Omental fat pad (tissue), 4 donors: Measurements from ENCODE around the gene UBQLN1. TPM values are rescaled to one million over a fixed set of nuclear protein-coding genes. Genes with fewer than 3 reads are reported as not detected.
"Not testable (repeated sequence)": the region's sequence is repeated elsewhere in the genome, so short reads cannot be mapped to it uniquely, and the experiment has no call there.

ENCODE experiments used
- ATAC-seq: fragments of 150-250 bp; one replicate; pipeline ENCODE4 v1.9.1; 2016; ENCODE audit warnings: mild to moderate bottlenecking, moderate library complexity; ENCODE audit not compliant: low FRiP score
- DNase-seq: peaks from one replicate; pipeline ENCODE4 v3.0.0-alpha.2; 2019; ENCODE audit warnings: low spot score
- total RNA-seq, 4 donors: library from RNA; depleted of rRNA; stranded (reverse); fragments of >200 nt; gene quantifications; one replicate each; pipeline ENCODE4 v1.1.0, GENCODE V29; 2016
- TF ChIP-seq, protein P1 (sequence below), 3 donors: fragments of 450-650 bp; IDR thresholded peaks; one replicate each; pipeline ENCODE4 v1.5.1; 2016 to 2017; ENCODE audit warnings: antibody characterized with exemption in 3 of 3, mild to moderate bottlenecking in 3 of 3, moderate library complexity in 2 of 3

The UBQLN1 gene
- total RNA-seq: 100 to 1,000 TPM; 107 to 150 (median 121) TPM

DNA sequence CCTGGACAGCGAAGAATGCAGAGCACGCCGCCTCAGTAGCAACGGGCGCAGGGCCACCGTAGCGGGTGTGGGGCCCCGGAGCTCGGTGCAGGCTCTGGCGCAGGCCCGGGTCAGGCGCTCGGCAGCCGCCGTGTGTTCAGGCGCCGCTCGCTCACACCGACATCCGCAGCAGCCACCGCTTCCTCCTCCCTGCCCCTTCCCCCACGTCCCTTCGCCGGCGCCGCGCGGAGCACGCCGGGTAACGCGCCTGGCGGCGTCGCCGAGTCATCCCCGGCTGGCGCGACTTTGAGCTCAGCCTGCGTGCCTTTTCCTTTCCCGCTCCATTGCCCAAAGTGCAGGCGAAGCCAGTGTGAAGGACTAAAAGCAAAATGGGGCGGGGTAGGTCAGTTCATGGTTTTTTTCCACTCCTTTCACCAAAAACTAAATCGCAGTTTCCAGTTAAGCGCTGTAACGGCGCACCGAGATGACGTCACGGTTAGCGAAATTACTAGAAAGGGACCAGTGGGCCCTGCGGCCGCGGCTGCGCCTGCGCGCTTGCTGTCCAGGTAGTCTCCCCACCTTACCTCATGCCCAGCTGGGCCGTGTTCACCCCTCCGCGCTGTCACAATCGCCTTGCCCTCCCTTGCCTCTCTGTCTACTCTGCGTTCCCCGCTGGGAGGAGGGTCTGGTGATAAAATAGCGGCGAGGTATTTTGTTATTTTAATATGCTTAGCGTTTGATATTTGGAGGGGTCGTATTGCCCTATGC, at the start of gene UBQLN1:
Gene UBQLN1 (minus strand): TSS at position 191 of the 747 bp plus-strand sequence. CDS start 279 bp downstream, outside the sequence.
- ATAC-seq: peak; percentile 91
- TF ChIP-seq, protein P1, sequence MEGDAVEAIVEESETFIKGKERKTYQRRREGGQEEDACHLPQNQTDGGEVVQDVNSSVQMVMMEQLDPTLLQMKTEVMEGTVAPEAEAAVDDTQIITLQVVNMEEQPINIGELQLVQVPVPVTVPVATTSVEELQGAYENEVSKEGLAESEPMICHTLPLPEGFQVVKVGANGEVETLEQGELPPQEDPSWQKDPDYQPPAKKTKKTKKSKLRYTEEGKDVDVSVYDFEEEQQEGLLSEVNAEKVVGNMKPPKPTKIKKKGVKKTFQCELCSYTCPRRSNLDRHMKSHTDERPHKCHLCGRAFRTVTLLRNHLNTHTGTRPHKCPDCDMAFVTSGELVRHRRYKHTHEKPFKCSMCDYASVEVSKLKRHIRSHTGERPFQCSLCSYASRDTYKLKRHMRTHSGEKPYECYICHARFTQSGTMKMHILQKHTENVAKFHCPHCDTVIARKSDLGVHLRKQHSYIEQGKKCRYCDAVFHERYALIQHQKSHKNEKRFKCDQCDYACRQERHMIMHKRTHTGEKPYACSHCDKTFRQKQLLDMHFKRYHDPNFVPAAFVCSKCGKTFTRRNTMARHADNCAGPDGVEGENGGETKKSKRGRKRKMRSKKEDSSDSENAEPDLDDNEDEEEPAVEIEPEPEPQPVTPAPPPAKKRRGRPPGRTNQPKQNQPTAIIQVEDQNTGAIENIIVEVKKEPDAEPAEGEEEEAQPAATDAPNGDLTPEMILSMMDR (IDR thresholded peaks at IDR 0.05): no peak
- DNase-seq: peak; percentile 94

DNA sequence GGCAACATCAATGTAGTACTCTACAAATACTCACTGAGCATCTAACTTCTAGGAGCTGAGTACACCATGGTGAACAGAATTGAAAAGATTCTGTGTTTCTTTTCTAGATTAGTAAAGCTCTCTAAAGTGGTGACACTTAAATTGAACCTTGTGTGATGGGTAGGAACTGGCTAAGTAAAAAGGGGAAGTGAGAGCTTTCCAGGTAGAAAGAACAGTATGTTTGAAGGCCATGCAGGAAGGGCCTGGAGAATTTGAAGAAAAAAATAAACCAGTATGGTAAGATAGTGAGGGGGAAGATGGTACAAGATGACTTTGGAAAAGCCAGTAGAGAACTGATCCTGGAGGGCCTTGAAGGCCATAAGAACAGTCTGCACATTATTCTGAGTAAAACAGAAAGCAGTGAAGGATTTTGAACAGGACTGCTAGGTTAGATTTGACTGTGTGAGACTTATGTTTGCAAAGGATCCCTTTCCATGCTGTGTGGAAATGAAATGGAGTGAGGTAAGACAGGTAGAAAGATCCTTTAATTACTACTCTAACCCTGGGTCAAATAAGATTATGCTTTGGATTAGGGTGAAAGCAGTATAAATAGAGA, 46.7 kb upstream of the UBQLN1 start:
- ATAC-seq (no peak), DNase-seq (no peak)
- TF ChIP-seq, protein P1 (IDR thresholded peaks at IDR 0.05): no peak

DNA sequence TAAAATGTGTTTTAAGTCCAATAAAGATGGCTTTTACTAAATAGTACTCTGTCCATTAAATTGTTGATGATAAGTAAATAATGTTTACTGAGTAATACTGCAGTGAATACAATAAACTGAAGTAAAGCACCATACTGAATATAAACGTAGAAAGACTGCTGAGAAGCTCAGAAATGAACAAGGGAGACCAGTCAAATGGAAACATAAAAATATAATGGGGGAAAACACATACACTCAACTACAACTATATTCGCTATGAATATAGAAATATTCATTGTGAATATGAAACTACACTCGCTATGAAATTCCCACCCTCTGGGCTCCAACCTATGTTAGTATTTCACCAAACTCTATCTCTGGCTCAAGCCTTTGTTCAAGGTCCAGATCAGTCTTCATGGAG, 41.9 kb upstream of the UBQLN1 start:
- TF ChIP-seq, protein P1 (IDR thresholded peaks at IDR 0.05): no peak
- DNase-seq: no peak
- no peak for ATAC-seq

DNA sequence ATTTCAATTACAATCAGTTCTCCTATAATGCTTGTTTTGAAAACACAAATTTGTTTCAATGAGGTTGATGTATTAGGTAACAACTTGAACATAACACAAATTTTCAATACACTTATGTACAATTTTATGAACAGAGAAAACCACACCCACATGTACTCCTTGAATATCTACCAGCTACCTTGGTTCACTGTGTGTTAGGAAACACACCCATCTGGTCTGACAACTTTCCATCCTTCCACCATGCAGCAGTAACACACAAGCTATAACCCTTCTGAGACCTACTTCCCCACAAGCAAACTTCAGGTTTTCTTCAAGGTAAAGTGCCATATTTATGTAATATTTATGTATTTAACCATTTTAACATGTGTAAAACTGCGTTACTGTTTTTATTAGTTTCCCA, 36.4 kb upstream of the UBQLN1 start:
- no peak for DNase-seq
- TF ChIP-seq, protein P1 (IDR thresholded peaks at IDR 0.05): no peak
- no peak for ATAC-seq

DNA sequence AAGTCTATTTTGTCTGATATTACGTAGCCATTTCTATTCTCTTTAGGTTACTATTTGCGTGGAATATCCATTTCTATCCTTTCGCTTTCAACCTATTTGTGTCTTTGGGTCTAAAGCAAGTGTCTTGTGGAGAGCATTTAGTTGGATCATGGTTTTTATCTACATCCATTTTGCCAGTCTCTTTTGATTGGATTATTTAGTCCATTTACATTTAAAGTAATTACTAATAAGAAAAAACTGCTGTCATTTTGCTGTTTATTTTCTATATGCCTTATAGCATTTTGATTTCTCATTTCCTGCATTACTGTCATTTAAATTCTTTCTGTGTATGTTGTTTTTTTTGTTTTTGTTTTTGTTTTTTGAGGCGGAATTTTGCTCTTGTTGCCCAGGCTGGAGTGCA, 26.0 kb upstream of the UBQLN1 start:
- TF ChIP-seq, protein P1 (IDR thresholded peaks at IDR 0.05): no peak
- no peak for DNase-seq
- no peak for ATAC-seq

DNA sequence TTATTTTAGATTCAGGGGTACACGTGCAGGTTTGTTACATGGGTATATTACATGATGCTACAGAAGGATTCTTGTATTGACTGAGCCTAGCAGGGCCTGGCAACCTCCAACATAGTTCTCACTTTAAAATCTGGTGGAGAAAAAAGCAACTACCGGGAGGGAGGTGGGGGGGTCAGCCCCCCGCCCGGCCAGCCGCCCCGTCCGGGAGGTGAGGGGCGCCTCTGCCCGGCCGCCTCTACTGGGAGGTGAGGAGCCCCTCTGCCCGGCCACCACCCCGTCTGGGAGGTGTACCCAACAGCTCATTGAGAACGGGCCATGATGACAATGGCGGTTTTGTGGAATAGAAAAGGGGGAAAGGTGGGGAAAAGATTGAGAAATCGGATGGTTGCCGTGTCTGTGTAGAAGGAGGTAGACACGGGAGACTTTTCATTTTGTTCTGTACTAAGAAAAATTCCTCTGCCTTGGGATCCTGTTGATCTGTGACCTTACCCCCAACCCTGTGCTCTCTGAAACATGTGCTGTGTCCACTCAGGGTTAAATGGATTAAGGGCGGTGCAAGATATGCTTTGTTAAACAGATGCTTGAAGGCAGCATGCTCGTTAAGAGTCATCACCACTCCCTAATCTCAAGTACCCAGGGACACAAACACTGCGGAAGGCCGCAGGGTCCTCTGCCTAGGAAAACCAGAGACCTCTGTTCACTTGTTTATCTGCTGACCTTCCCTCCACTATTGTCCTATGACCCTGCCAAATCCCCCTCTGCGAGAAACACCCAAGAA, 21.0 kb upstream of the UBQLN1 start:
- not testable (repeated sequence) for DNase-seq, ATAC-seq

DNA sequence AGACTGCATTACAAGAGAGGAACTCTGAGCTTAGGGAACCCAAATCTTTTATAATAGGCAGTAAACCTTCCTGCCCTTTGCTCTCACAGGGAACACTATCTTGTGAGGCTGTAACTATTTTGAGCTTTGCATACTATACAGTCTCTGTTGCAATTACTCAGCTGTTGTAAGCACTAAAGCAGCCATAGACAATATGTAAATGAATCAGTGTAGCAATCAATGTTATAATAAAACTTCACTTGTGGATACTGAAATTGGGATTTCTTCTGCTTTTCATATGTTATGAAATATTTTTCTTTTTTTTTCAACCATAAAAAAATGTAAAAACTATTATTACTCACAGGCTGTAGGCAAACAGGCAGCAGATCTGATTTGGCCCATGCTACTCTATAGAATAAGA, 16.7 kb upstream of the UBQLN1 start:
- no peak for ATAC-seq
- TF ChIP-seq, protein P1 (IDR thresholded peaks at IDR 0.05): no peak
- no peak for DNase-seq
